Erythroblast (primary cell): ENCODE measurements around the gene TCF4.

Experiments
- GATA1 ChIP-seq: IDR thresholded peaks from 2 replicates; pipeline ENCODE4 v1.6.1; 2011; ENCODE audit warnings: low read depth, mild to moderate bottlenecking, control low read depth, low read length, moderate library complexity
- POLR2A ChIP-seq: IDR thresholded peaks from 2 replicates; pipeline ENCODE4 v1.6.1; 2011; ENCODE audit warnings: mild to moderate bottlenecking, low read length

- TF ChIP-seq POLR2A (no peak), GATA1 (no peak)
Measured at GRCh38 chr18:55629133-55629532, 41.1 kb upstream of the TCF4 start.
